SK-N-SH (cell line): ENCODE data around the gene ATP8A1. TPM values are rescaled to one million over a fixed set of nuclear protein-coding genes. Genes with fewer than 3 reads are reported as not detected.
A peak's percentile ranks its signal among the peaks of the same experiment; 100 is the strongest.

Experiments
- CTCF ChIA-PET: fragments of 300-600, 350-600 bp; formaldehyde crosslinking; extraction: SDS; loops from one replicate; lab custom pipeline; 2021; lab: Yijun Ruan, JAX
- POLR2A ChIA-PET: fragments of 350-600 bp; sonication (Branson Sonifier 250); formaldehyde crosslinking; extraction: SDS; loops from one replicate; lab custom pipeline; 2020; ENCODE audit warnings: antibody characterized with exemption, inconsistent platforms; lab: Yijun Ruan, JAX
- DNase-seq: peaks from one replicate; pipeline ENCODE4 v3.0.0; 2012
- H2AFZ ChIP-seq: fragments of 200-600 bp; sonication (generic); 2 replicates; pipeline ENCODE4 v1.8.1; 2016; ENCODE audit warnings: antibody characterized with exemption, mild to moderate bottlenecking, low read depth
- H3F3A ChIP-seq: fragments of 200-600 bp; sonication (generic); replicated peaks from 2 replicates; pipeline ENCODE3; 2016; ENCODE audit warnings: antibody characterized with exemption, mild to moderate bottlenecking; ENCODE audit not compliant: insufficient read depth
- H3K27ac ChIP-seq, 2 experiments: fragments of 200-500 bp in 1 of 2; fragments of 200-600 bp in 1 of 2; sonication (Bioruptor generic) in 1 of 2; sonication (generic), shearing (Covaris generic) in 1 of 2; 2 replicates each; pipeline versions ENCODE4 v1.5.1 to v1.6.1; 2014 to 2016; ENCODE audit warnings: low read depth in 2 of 2, inconsistent platforms in 1 of 2, low read length in 1 of 2, mild to moderate bottlenecking in 1 of 2, mixed read lengths in 1 of 2
- H3K27me3 ChIP-seq: fragments of 200-600 bp; sonication (generic), shearing (Covaris generic); 2 replicates; pipeline ENCODE4 v1.6.1; 2016; ENCODE audit warnings: mixed run types; ENCODE audit not compliant: insufficient read depth
- H3K36me3 ChIP-seq, 2 experiments: fragments of 200-500 bp in 1 of 2; fragments of 200-600 bp in 1 of 2; sonication (Bioruptor generic) in 1 of 2; sonication (generic) in 1 of 2; replicated peaks in 1 of 2; 2 replicates each; pipeline versions ENCODE3 to v1.5.1; 2014 to 2016; ENCODE audit warnings: low read length in 1 of 2, mild to moderate bottlenecking in 1 of 2; ENCODE audit not compliant: insufficient read depth in 2 of 2, control insufficient read depth in 1 of 2
- H3K4me1 ChIP-seq, 2 experiments: fragments of 200-500 bp in 1 of 2; fragments of 200-600 bp in 1 of 2; sonication (Bioruptor generic) in 1 of 2; sonication (generic), shearing (Covaris generic) in 1 of 2; 2 replicates each; pipeline versions ENCODE4 v1.5.1 to v1.6.1; 2014 to 2016; ENCODE audit warnings: low read depth in 1 of 2, low read length in 1 of 2, mixed run types in 1 of 2; ENCODE audit not compliant: insufficient read depth in 2 of 2, control insufficient read depth in 1 of 2
- H3K4me2 ChIP-seq: fragments of 200-600 bp; sonication (generic), shearing (Covaris generic); 2 replicates; pipeline ENCODE4 v1.6.1; 2017; ENCODE audit warnings: mixed run types
- H3K4me3 ChIP-seq, 2 experiments: fragments of 200-500 bp in 1 of 2; fragments of 200-600 bp in 1 of 2; sonication (Bioruptor generic) in 1 of 2; sonication (generic), shearing (Covaris generic) in 1 of 2; 2 replicates each; pipeline versions ENCODE4 v1.5.1 to v1.8.1; 2014 to 2016; ENCODE audit warnings: low read depth in 2 of 2, inconsistent platforms in 1 of 2, low read length in 1 of 2, mild to moderate bottlenecking in 1 of 2, mixed read lengths in 1 of 2, moderate library complexity in 1 of 2
- H3K79me2 ChIP-seq: fragments of 200-600 bp; sonication (generic); 2 replicates; pipeline ENCODE4 v1.8.1; 2017; ENCODE audit warnings: mild to moderate bottlenecking; ENCODE audit not compliant: insufficient read depth
- H3K9ac ChIP-seq: fragments of 200-600 bp; sonication (generic); 2 replicates; pipeline ENCODE4 v1.6.1; 2017; ENCODE audit warnings: mixed run types
- H3K9me2 ChIP-seq: fragments of 200-600 bp; sonication (generic); 2 replicates; pipeline ENCODE4 v1.6.1; 2017; ENCODE audit warnings: mixed run types
- H3K9me3 ChIP-seq: fragments of 200-600 bp; sonication (generic); 2 replicates; pipeline ENCODE4 v1.6.1; 2017; ENCODE audit warnings: mixed run types, mild to moderate bottlenecking, moderate library complexity
- H4K20me1 ChIP-seq: fragments of 200-600 bp; sonication (generic); 2 replicates; pipeline ENCODE4 v1.6.1; 2017; ENCODE audit warnings: mild to moderate bottlenecking, mixed run types; ENCODE audit not compliant: insufficient read depth
- EP300 ChIP-seq, 2 experiments: IDR thresholded peaks; 2 replicates each; pipeline versions ENCODE4 v1.4.0 to v1.6.1; 2012; ENCODE audit warnings: borderline replicate concordance in 1 of 2, low read depth in 1 of 2, low read length in 1 of 2
- EZH2phosphoT487 ChIP-seq: fragments of 200-600 bp; sonication (generic); IDR thresholded peaks from 2 replicates; pipeline ENCODE4 v1.6.1; 2017; ENCODE audit warnings: low read depth, mixed run types, mild to moderate bottlenecking, antibody characterized with exemption, moderate library complexity, borderline replicate concordance
- FOXJ3 ChIP-seq: sonication (generic); formaldehyde crosslinking; IDR thresholded peaks from 2 replicates; pipeline ENCODE4 v1.5.1; 2020; ENCODE audit warnings: mild to moderate bottlenecking, missing genetic modification reagents
- FOXM1 ChIP-seq: IDR thresholded peaks from 2 replicates; pipeline ENCODE4 v1.4.0; 2012; ENCODE audit warnings: low read depth, mild to moderate bottlenecking
- GATA2 ChIP-seq: sonication (generic); formaldehyde crosslinking; IDR thresholded peaks from 2 replicates; pipeline ENCODE4 v1.5.0; 2020; ENCODE audit warnings: mild to moderate bottlenecking, missing genetic modification reagents
- MEF2A ChIP-seq: IDR thresholded peaks from 2 replicates; pipeline ENCODE4 v1.4.0; 2012; ENCODE audit warnings: low read depth, borderline replicate concordance
- MXI1 ChIP-seq: IDR thresholded peaks from 2 replicates; pipeline ENCODE4 v1.6.1; 2012; ENCODE audit warnings: mild to moderate bottlenecking, low read depth, low read length, improper control_type of control experiment
- POLR2AphosphoS5 ChIP-seq: IDR thresholded peaks from 2 replicates; pipeline ENCODE4 v1.6.1; 2012; ENCODE audit warnings: low read depth, low read length
- RCOR1 ChIP-seq: fragments of 150-350 bp; IDR thresholded peaks from 2 replicates; pipeline ENCODE4 v1.6.1; 2017; ENCODE audit warnings: antibody characterized with exemption, low read length
- SIN3A ChIP-seq: IDR thresholded peaks from 2 replicates; pipeline ENCODE4 v1.6.1; 2012; ENCODE audit warnings: low read depth, mild to moderate bottlenecking, low read length, moderate library complexity, borderline replicate concordance
- YY1 ChIP-seq: IDR thresholded peaks from 2 replicates; pipeline ENCODE4 v1.4.0; 2012; ENCODE audit warnings: low read depth, mild to moderate bottlenecking
- WGBS: methylation state at CpG from one replicate; pipeline ENCODE4 v1.1.6; 2017; ENCODE audit warnings: low lambda C conversion rate; 5-methylcytosine and 5-hydroxymethylcytosine counted together
- polyA plus RNA-seq, 3 experiments: library from polyadenylated mRNA; depleted of rRNA; stranded (reverse); fragments of >200 nt; gene quantifications; 2 replicates each; pipeline ENCODE4 v1.2.3, GENCODE V29; 2012
- TF ChIP-seq, protein P1 (sequence below): IDR thresholded peaks from 2 replicates; pipeline ENCODE4 v1.4.0; 2012; ENCODE audit warnings: low read depth, borderline replicate concordance
- TF ChIP-seq, protein P2 (sequence below): IDR thresholded peaks from 2 replicates; pipeline ENCODE4; 2012
- TF ChIP-seq, protein P3 (sequence below): fragments of 200-600 bp; sonication (generic); IDR thresholded peaks from 2 replicates; pipeline ENCODE4 v1.6.1; 2017; ENCODE audit warnings: antibody characterized with exemption, mild to moderate bottlenecking, moderate library complexity
- TF ChIP-seq, protein P4 (sequence below): IDR thresholded peaks from 2 replicates; pipeline ENCODE4 v1.4.0; 2012; ENCODE audit warnings: low read depth, borderline replicate concordance
- TF ChIP-seq, protein P5 (sequence below): fragments of 150-350 bp; IDR thresholded peaks from 2 replicates; pipeline ENCODE4 v1.6.1; 2017; ENCODE audit warnings: antibody characterized with exemption, low read length, low read depth, borderline replicate concordance

Gene ATP8A1
- polyA plus RNA-seq, 1 of the 3 experiments (the other 2 are of a cell fraction): 0.38 TPM

DNA sequence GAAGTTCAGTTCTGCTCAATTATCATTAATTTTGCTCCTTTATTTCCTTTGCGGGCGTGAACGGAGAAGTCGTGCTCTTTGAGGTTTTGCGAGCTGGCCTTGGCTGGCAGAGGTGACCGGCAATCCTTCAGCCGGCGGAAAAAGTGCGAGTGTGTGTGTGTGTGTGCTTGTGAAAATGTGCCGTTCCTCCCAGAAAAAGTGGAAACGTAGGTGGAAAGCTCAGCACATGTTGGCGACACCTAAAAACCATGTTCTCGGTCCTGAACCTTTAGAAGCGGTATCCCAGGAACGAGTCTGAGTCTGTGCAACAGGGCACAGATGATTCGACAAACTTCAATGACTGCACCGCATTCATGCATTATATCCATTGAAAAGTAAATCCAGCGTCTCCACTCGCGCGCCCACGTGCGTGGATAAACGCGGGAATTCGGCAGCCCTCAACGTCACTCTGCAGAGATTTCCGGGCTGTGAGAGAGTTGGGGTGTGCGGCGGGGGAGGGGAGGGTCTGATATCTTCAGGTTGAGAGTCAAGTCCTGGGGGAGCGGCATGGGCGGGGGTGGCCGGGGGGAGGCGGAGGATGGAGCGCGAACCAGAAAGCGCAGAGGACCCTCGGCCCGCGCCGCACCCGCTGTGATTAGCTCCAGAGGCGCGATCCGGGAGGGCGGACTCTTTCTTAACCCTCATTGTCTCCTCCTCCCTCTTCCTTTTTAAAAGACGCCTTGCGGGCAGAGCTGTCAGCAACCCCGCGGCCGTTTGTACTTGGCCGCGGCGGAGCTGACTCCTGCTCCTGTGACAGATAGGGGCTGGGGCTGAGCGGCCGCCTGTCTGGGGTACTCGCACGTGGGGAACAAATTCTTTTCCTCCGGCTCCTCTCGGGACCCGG is 259.9 kb downstream of the ATP8A1 start, which contains the start of gene SHISA3:
TSS of gene SHISA3 (plus strand) at position 737 of the 883 bp plus-strand sequence. CDS start 569 bp downstream, outside the sequence.
- H3K9me2 ChIP-seq: no peaks in the 10 kb centered on the region
- TF ChIP-seq GATA2 (CRISPR knock-in tag) (no peak), MXI1 (0 out of 2 replicates have a peak, but pooled peaks have one; percentile 40)
- TF ChIP-seq, protein P1, sequence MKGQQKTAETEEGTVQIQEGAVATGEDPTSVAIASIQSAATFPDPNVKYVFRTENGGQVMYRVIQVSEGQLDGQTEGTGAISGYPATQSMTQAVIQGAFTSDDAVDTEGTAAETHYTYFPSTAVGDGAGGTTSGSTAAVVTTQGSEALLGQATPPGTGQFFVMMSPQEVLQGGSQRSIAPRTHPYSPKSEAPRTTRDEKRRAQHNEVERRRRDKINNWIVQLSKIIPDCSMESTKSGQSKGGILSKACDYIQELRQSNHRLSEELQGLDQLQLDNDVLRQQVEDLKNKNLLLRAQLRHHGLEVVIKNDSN: no peak
- ChIA-PET POLR2A (no interaction called here), CTCF (interaction anchor here (0.7 to 8.5 kb wide), 10 partner anchors 8 to 122 kb away, joined by 3 to 53 read pairs (median 3); no protein-coding TSS in a partner anchor)
- H3K27ac ChIP-seq: no peak within 1 kb of the TSS
- H3F3A ChIP-seq: no peaks in the 10 kb centered on the region
- H3K9me3 ChIP-seq: no peaks in the 10 kb centered on the region
- H3K4me1 ChIP-seq: peaks cover 0 to 21% of the 10 kb centered on the region in 2 experiments; a peak in 2 of 4 replicates
- 46% methylated on average over 60 of the region's 61 CpGs for WGBS
- H3K36me3 ChIP-seq: no peaks in the 10 kb centered on the region
- no peaks in the 10 kb centered on the region for H4K20me1 ChIP-seq
- H3K4me2 ChIP-seq: peak within 1 kb of the TSS; percentile 78
- peak within 1 kb of the TSS; percentile 63; the same call in 1 of the 2 replicates for H2AFZ ChIP-seq
- H3K9ac ChIP-seq: no peak within 1 kb of the TSS
- peak within 1 kb of the TSS; percentile 58 to 60 for H3K4me3 ChIP-seq
- H3K27me3 ChIP-seq: peaks cover 23% of the 10 kb centered on the region
- peak; percentile 71 for DNase-seq
- H3K79me2 ChIP-seq: no peaks in the 10 kb centered on the region

DNA sequence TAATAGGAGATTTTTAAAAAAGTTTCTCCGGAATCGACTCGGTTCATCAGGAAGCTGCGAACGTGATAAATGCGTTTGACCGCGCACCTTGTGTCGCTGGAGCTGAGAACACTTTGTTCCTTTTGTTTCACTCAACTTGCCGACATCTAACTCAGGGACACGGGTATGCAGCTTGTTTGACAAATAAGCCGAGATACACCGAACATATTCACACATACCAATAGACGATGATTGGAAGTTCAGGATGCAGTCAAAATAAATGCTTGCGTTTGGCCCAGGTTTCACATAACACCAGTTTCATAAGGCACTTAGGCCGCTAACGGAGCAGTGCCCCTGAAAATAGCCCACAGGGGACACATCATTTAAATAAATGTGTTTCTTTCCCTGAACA is 260.5 kb downstream of the ATP8A1 start:
- 92% methylated on average over 17 of the region's 17 CpGs for WGBS
- peaks cover 0 to 23% of the 10 kb centered on the region in 2 experiments; a peak in 2 of 4 replicates for H3K4me1 ChIP-seq
- H3K27ac ChIP-seq: no peak overlapping the region
- no peaks in the 10 kb centered on the region for H3F3A ChIP-seq
- POLR2A ChIA-PET: no interaction called here
- peaks cover 23% of the 10 kb centered on the region for H3K27me3 ChIP-seq
- no peaks in the 10 kb centered on the region for H3K9me3 ChIP-seq
- CTCF ChIA-PET: interaction anchor here (1.0 to 8.5 kb wide), 4 partner anchors 8 to 123 kb away, joined by 3 to 53 read pairs (median 14); no protein-coding TSS in a partner anchor
- H3K9me2 ChIP-seq: no peaks in the 10 kb centered on the region
- no peaks in the 10 kb centered on the region for H3K36me3 ChIP-seq
- no peak for DNase-seq
- no peak overlapping the region for H3K4me3 ChIP-seq
- no peaks in the 10 kb centered on the region for H4K20me1 ChIP-seq
- H2AFZ ChIP-seq: no peak overlapping the region
- no peak overlapping the region for H3K4me2 ChIP-seq
- H3K9ac ChIP-seq: no peak overlapping the region
- no peaks in the 10 kb centered on the region for H3K79me2 ChIP-seq
- TF ChIP-seq FOXM1 (no peak), EZH2phosphoT487 (no peak), MEF2A (no peak), SIN3A (no peak), GATA2 (CRISPR knock-in tag) (no peak), MXI1 (no peak), FOXJ3 (no peak), YY1 (no peak), RCOR1 (no peak), EP300 (IDR thresholded peaks at IDR 0.05; ENCODE audit: borderline replicate concordance in 1 of 2, low read depth in 1 of 2, low read length in 1 of 2) (no peak), POLR2AphosphoS5 (no peak)
- TF ChIP-seq, protein P2, sequence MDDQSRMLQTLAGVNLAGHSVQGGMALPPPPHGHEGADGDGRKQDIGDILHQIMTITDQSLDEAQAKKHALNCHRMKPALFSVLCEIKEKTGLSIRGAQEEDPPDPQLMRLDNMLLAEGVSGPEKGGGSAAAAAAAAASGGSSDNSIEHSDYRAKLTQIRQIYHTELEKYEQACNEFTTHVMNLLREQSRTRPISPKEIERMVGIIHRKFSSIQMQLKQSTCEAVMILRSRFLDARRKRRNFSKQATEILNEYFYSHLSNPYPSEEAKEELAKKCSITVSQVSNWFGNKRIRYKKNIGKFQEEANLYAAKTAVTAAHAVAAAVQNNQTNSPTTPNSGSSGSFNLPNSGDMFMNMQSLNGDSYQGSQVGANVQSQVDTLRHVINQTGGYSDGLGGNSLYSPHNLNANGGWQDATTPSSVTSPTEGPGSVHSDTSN: no peak
- TF ChIP-seq, protein P1: no peak
- TF ChIP-seq, protein P3, sequence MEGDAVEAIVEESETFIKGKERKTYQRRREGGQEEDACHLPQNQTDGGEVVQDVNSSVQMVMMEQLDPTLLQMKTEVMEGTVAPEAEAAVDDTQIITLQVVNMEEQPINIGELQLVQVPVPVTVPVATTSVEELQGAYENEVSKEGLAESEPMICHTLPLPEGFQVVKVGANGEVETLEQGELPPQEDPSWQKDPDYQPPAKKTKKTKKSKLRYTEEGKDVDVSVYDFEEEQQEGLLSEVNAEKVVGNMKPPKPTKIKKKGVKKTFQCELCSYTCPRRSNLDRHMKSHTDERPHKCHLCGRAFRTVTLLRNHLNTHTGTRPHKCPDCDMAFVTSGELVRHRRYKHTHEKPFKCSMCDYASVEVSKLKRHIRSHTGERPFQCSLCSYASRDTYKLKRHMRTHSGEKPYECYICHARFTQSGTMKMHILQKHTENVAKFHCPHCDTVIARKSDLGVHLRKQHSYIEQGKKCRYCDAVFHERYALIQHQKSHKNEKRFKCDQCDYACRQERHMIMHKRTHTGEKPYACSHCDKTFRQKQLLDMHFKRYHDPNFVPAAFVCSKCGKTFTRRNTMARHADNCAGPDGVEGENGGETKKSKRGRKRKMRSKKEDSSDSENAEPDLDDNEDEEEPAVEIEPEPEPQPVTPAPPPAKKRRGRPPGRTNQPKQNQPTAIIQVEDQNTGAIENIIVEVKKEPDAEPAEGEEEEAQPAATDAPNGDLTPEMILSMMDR: no peak
- TF ChIP-seq, protein P4, sequence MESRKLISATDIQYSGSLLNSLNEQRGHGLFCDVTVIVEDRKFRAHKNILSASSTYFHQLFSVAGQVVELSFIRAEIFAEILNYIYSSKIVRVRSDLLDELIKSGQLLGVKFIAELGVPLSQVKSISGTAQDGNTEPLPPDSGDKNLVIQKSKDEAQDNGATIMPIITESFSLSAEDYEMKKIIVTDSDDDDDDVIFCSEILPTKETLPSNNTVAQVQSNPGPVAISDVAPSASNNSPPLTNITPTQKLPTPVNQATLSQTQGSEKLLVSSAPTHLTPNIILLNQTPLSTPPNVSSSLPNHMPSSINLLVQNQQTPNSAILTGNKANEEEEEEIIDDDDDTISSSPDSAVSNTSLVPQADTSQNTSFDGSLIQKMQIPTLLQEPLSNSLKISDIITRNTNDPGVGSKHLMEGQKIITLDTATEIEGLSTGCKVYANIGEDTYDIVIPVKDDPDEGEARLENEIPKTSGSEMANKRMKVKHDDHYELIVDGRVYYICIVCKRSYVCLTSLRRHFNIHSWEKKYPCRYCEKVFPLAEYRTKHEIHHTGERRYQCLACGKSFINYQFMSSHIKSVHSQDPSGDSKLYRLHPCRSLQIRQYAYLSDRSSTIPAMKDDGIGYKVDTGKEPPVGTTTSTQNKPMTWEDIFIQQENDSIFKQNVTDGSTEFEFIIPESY: no peak
- TF ChIP-seq, protein P5, sequence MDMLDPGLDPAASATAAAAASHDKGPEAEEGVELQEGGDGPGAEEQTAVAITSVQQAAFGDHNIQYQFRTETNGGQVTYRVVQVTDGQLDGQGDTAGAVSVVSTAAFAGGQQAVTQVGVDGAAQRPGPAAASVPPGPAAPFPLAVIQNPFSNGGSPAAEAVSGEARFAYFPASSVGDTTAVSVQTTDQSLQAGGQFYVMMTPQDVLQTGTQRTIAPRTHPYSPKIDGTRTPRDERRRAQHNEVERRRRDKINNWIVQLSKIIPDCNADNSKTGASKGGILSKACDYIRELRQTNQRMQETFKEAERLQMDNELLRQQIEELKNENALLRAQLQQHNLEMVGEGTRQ: no peak
